ENCODE data around the gene CD74. TPM values are rescaled to one million over a fixed set of nuclear protein-coding genes. Genes with fewer than 3 reads are reported as not detected.
"Not testable (repeated sequence)": the region's sequence is repeated elsewhere in the genome, so short reads cannot be mapped to it uniquely, and the experiment has no call there.

The CD74 gene
- total and polyA plus RNA-seq, 12 donors, result 120 to 2,270 (median 299) TPM

- DNase-seq (peak; percentile 68 to 88), ATAC-seq (peak; percentile 81 to 95 (median 90))
- Histone ChIP-seq H3K9me3 (no peaks in the 10 kb centered on the region), H3K27me3 (no peaks in the 10 kb centered on the region), H3K4me1 (peaks cover 4 to 26% (median 8%) of the 10 kb centered on the region in 9 donors), H3K36me3 (no peaks in the 10 kb centered on the region), H3K4me3 (peak overlapping the region in 1 of 10 donors; percentile 17), H3K27ac (peak overlapping the region in 9 of 10 donors; percentile 55 to 80 (median 69))
- 45 to 48% methylated on average over 18 of the region's 18 CpGs for WGBS, 2 donors
- intact Hi-C loops (cut with DNase I), result no loop called here
- TF ChIP-seq, protein P1, sequence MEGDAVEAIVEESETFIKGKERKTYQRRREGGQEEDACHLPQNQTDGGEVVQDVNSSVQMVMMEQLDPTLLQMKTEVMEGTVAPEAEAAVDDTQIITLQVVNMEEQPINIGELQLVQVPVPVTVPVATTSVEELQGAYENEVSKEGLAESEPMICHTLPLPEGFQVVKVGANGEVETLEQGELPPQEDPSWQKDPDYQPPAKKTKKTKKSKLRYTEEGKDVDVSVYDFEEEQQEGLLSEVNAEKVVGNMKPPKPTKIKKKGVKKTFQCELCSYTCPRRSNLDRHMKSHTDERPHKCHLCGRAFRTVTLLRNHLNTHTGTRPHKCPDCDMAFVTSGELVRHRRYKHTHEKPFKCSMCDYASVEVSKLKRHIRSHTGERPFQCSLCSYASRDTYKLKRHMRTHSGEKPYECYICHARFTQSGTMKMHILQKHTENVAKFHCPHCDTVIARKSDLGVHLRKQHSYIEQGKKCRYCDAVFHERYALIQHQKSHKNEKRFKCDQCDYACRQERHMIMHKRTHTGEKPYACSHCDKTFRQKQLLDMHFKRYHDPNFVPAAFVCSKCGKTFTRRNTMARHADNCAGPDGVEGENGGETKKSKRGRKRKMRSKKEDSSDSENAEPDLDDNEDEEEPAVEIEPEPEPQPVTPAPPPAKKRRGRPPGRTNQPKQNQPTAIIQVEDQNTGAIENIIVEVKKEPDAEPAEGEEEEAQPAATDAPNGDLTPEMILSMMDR (IDR thresholded peaks at IDR 0.05), result peak in 2 of 9 donors; percentile 5 to 10
Observed at GRCh38 chr5:150428106-150428876, 15.6 kb upstream of the CD74 start.

- H3K27ac ChIP-seq; ATAC-seq; DNase-seq; H3K27me3 ChIP-seq; H3K4me3 ChIP-seq; H3K36me3 ChIP-seq; intact Hi-C loops (cut with DNase I); H3K9me3 ChIP-seq: not testable (repeated sequence)
- 93 to 96% methylated on average over 9 of the region's 9 CpGs for WGBS, 2 donors
- H3K4me1 ChIP-seq, result peaks cover 4 to 16% (median 8%) of the 10 kb centered on the region in 9 donors
Observed at GRCh38 chr5:150426165-150426564, 13.5 kb upstream of the CD74 start.

DNA sequence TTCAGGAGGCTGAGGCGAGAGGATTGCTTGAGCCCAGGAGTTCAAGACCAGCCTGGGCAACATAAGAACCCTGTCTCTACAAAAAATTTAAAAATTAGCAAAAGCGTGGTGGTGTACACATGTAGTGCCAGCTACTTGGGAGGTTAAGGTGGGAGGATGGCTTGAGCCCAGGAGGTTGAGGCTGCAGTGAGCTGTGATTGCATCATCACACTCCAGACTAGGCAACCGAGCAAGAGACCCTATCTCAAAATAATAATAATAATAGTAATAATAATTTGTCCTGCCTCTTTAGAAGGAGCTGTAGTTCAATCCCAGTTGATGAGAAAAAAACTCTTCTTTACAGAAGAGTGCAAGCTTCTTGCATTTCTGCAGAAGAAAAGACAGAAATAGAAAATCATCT lies 10.0 kb upstream of the CD74 start:
- Histone ChIP-seq H3K4me1 (peaks cover 0 to 5% (median 3%) of the 10 kb centered on the region in 9 donors), H3K9me3 (no peaks in the 10 kb centered on the region), H3K4me3 (no peak overlapping the region), H3K27ac (no peak overlapping the region), H3K36me3 (no peaks in the 10 kb centered on the region), H3K27me3 (no peaks in the 10 kb centered on the region)
- intact Hi-C loops (cut with DNase I), result loop anchor here in 1 of 10 donors (5.0 kb wide), 1 partner anchor 835 kb away; no protein-coding TSS in a partner anchor
- ATAC-seq (no peak), DNase-seq (no peak)
- WGBS, 2 donors, result 63 to 83% methylated on average over 3 of the region's 3 CpGs
- TF ChIP-seq, protein P1 (IDR thresholded peaks at IDR 0.05), result no peak

GRCh38 chr5:150422075-150422474 lies 9.4 kb upstream of the CD74 start:
- H3K4me1 ChIP-seq, result no peaks in the 10 kb centered on the region
- H3K4me3 ChIP-seq, result no peak overlapping the region
- ATAC-seq (no peak), DNase-seq (no peak)
- TF ChIP-seq, protein P1 (IDR thresholded peaks at IDR 0.05), result no peak
- H3K27me3 ChIP-seq, result no peaks in the 10 kb centered on the region
- intact Hi-C loops (cut with DNase I), result loop anchor here in 1 of 10 donors (5.0 kb wide), 1 partner anchor 835 kb away; no protein-coding TSS in a partner anchor
- WGBS, 2 donors, result 51 to 73% methylated on average over 4 of the region's 4 CpGs
- no peak overlapping the region for H3K27ac ChIP-seq
- no peaks in the 10 kb centered on the region for H3K9me3 ChIP-seq
- H3K36me3 ChIP-seq, result no peaks in the 10 kb centered on the region
